Fibroblast of the aortic adventitia (primary cell): Measurements from ENCODE around the gene BCAS1. TPM values are rescaled to one million over a fixed set of nuclear protein-coding genes. Genes with fewer than 3 reads are reported as not detected.

ENCODE experiments used
- DNase-seq: peaks from one replicate; pipeline ENCODE4 v3.0.0-alpha.2; 2010; ENCODE audit warnings: low read depth
- H3K4me3 ChIP-seq: 2 replicates; pipeline ENCODE4 v1.5.1; 2011; ENCODE audit warnings: low read depth, mild to moderate bottlenecking, control low read depth, low read length, moderate library complexity
- total RNA-seq: library from RNA; depleted of rRNA; stranded (reverse); fragments of >200 nt; gene quantifications from 2 replicates; pipeline ENCODE4 v1.2.3, GENCODE V29; 2012; ENCODE audit warnings: low replicate concordance
- TF ChIP-seq, protein P1 (sequence below): IDR thresholded peaks from 2 replicates; pipeline ENCODE4 v1.5.1; 2011; ENCODE audit warnings: mild to moderate bottlenecking, low read length, control low read depth, inconsistent platforms; ENCODE audit not compliant: insufficient read depth

The BCAS1 gene, protein sequence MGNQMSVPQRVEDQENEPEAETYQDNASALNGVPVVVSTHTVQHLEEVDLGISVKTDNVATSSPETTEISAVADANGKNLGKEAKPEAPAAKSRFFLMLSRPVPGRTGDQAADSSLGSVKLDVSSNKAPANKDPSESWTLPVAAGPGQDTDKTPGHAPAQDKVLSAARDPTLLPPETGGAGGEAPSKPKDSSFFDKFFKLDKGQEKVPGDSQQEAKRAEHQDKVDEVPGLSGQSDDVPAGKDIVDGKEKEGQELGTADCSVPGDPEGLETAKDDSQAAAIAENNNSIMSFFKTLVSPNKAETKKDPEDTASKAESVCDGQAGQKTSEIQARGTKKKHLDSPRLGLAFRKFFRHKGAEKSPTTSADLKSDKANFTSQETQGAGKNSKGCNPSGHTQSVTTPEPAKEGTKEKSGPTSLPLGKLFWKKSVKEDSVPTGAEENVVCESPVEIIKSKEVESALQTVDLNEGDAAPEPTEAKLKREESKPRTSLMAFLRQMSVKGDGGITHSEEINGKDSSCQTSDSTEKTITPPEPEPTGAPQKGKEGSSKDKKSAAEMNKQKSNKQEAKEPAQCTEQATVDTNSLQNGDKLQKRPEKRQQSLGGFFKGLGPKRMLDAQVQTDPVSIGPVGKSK
- total RNA-seq, result 0.09 and 2.3 TPM in 2 replicates

DNA sequence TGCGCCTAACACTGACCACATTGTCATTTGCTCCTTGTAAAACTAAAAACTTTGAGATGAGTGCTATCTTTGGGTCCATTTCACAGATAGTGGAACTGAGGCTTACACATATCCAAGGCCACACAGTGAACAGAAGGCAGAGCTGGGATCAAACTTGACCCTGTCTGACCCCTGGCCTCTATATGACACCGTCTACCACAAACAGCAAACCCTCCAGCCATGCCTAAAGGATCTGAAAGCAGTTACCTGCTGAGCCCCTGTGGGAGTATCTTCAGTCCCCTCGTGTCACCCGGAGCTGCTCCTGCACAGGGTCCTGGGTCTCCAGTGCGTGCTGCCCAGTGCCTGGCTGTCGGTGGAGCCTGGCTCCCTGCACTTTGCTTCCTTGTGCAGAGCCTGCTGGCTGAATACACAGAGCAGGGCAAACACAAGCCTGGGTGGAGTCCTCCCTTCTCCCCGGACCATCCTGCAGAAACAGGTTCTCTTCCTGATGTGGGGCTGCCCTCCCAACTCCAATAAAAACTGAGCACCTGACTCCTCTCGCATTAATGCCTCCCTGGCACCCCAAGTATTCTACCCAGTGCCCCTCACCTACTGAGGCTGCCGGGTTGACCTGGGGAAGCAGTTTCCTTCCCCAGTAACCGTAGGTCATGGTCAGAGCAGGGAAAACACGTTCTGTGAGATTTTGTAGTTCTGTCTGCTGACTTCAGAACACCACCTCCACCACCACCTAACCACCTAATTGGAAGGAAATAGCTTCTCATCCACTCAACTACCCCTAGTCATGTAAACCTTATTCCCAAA lies at the start of gene BCAS1:
BCAS1 (minus strand) TSS at position 408 of the 801 bp plus-strand sequence. CDS start 11,876 bp downstream, outside the sequence.
- no peak within 1 kb of the TSS for H3K4me3 ChIP-seq
- no peak for DNase-seq
- TF ChIP-seq, protein P1, sequence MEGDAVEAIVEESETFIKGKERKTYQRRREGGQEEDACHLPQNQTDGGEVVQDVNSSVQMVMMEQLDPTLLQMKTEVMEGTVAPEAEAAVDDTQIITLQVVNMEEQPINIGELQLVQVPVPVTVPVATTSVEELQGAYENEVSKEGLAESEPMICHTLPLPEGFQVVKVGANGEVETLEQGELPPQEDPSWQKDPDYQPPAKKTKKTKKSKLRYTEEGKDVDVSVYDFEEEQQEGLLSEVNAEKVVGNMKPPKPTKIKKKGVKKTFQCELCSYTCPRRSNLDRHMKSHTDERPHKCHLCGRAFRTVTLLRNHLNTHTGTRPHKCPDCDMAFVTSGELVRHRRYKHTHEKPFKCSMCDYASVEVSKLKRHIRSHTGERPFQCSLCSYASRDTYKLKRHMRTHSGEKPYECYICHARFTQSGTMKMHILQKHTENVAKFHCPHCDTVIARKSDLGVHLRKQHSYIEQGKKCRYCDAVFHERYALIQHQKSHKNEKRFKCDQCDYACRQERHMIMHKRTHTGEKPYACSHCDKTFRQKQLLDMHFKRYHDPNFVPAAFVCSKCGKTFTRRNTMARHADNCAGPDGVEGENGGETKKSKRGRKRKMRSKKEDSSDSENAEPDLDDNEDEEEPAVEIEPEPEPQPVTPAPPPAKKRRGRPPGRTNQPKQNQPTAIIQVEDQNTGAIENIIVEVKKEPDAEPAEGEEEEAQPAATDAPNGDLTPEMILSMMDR, result no peak

DNA sequence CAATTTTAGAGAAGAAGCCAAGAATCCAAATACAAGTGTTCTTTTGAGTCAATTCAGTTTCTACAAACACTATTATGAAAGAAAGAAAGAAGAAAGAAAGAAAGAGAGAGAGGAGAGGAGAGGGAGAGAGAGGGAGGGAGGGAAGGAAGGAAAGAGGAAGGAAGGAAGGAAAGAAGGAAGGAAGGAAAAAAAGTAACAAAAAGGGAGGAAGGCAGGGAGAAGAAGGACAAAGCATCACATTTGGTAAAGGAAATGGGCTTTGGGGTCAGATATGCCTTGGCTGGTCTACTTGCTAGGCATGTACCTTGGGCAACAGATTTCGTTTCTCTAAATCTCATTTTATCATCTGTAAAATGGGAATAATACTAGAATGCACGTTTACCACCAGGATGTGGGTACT lies 49.4 kb upstream of the BCAS1 start:
- no peak overlapping the region for H3K4me3 ChIP-seq
- TF ChIP-seq, protein P1, result no peak
- DNase-seq, result no peak

DNA sequence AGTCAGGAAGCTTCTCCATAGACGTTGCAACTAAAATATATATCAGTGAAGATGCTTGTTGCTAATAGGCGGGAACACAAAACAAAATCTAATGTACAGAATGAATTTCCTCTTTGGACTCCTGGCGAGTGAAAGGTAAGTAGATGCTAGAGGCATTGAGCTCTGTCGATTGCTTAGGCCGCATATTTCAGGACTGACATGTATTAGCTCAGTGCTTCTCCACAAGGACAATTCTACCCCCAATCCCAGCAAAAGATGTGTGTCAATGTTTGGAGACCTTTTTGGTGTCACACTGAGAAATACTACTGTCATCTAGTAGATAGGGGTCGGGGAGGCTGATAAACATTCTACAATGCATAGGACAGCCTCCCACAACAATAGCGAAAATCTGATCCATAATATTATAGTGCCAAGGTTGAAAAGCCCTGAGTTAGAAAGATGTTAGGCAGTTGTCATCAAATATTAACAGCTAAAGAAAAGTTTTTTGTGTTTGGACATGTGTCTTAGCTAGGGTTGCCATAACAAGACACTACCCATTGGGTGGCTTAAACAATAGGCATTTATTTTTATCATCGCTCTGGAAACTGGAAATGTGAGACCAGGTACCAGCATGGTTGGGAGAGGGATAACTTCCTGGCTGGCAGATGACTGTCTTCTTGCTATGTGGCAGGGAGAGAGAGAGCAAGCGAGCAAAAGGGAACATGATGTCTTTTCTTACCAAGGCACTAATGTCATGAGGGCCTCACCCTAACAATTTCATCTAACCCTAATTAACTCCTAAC lies 48.0 kb upstream of the BCAS1 start:
- TF ChIP-seq, protein P1, result no peak
- no peak for DNase-seq
- H3K4me3 ChIP-seq, result no peak overlapping the region

DNA sequence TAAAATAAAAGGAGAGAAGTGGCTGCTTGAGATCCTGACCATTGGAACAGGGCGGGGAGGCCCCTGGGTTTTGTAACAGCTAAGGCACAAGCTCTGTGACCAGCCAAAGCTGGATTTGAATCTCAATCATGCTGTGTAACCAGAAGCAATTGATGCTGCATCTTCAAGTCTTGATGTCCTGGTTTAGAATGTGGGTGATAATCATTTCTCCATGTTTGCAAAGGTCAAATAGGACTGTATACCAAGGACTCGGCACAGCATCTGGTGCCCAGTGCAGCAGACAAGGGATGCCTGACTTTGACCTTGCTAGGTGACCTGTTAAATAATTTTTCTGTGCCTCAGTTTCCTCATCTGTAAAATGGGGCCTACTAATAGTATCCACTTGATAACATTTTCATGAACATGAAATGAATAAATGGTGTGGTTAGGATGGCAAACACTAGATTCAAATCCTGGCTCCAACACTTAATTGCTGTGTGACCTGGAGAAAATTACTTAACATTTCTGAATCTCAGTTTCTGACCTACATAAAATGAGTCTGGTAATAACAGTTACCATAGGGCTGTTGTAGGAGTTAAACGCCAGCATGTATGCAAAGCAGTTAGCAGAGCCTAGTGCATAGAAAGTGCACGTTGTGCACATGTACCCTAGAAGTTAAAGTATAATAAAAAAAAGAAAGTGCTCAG lies 46.3 kb upstream of the BCAS1 start:
- no peak for DNase-seq
- TF ChIP-seq, protein P1, result no peak

DNA sequence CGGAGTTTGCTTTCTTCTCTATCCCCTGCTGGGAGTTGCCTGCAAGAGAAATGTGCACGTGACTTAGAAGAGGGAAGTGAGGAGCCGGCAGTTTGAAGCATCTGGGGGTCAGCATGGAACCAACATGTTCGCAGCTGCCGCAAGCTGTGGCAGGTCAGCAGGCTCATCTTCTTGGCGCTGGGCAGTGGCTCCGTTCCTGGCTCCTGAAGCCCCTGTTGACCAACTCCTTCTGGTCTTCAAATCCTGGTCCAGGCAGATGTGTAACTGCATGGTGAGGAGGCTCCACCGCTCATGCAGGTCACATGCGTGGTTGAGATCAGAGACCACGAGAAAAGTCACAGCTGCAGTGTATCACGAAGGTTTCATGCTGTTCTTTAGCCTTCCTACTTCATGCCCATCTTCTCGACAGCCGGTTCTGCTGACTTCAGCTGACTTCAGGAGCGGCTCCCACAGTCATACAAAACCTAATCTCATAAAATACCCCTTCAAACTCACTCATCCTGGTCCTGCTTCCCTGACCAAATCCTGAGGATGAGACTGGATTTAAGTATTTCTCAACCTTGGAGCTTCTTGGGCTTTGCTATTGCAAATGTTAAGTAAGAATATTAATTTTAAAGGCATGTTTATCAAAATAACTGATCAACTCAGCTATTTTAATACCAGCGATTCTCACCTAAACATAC lies 44.9 kb upstream of the BCAS1 start:
- no peak overlapping the region for H3K4me3 ChIP-seq
- TF ChIP-seq, protein P1, result no peak
- DNase-seq, result no peak

More for the DNA sequence above, 46.3 kb upstream of the BCAS1 start:
- no peak overlapping the region for H3K4me3 ChIP-seq
